Fibroblast of pulmonary artery (primary cell): ENCODE results near the gene MAGI2.

Source experiments
- DNase-seq: peaks from one replicate; pipeline ENCODE4 v3.0.0-alpha.2; 2010; ENCODE audit warnings: low read depth
- H3K4me3 ChIP-seq: replicated peaks from 2 replicates; pipeline ENCODE4 v1.5.1; 2011; ENCODE audit warnings: low read depth, mild to moderate bottlenecking, control low read depth, low read length, moderate library complexity
- TF ChIP-seq, protein P1 (sequence below): IDR thresholded peaks from 2 replicates; pipeline ENCODE4 v1.5.1; 2011; ENCODE audit warnings: mild to moderate bottlenecking, control low read depth, low read length, inconsistent platforms; ENCODE audit errors: missing control alignments

MAGI2 gene

GRCh38 chr7:78499283-78499682, 954.2 kb downstream of the MAGI2 start:
- DNase-seq = no peak
- TF ChIP-seq, protein P1, sequence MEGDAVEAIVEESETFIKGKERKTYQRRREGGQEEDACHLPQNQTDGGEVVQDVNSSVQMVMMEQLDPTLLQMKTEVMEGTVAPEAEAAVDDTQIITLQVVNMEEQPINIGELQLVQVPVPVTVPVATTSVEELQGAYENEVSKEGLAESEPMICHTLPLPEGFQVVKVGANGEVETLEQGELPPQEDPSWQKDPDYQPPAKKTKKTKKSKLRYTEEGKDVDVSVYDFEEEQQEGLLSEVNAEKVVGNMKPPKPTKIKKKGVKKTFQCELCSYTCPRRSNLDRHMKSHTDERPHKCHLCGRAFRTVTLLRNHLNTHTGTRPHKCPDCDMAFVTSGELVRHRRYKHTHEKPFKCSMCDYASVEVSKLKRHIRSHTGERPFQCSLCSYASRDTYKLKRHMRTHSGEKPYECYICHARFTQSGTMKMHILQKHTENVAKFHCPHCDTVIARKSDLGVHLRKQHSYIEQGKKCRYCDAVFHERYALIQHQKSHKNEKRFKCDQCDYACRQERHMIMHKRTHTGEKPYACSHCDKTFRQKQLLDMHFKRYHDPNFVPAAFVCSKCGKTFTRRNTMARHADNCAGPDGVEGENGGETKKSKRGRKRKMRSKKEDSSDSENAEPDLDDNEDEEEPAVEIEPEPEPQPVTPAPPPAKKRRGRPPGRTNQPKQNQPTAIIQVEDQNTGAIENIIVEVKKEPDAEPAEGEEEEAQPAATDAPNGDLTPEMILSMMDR = no peak
- H3K4me3 ChIP-seq = no peak overlapping the region

DNA sequence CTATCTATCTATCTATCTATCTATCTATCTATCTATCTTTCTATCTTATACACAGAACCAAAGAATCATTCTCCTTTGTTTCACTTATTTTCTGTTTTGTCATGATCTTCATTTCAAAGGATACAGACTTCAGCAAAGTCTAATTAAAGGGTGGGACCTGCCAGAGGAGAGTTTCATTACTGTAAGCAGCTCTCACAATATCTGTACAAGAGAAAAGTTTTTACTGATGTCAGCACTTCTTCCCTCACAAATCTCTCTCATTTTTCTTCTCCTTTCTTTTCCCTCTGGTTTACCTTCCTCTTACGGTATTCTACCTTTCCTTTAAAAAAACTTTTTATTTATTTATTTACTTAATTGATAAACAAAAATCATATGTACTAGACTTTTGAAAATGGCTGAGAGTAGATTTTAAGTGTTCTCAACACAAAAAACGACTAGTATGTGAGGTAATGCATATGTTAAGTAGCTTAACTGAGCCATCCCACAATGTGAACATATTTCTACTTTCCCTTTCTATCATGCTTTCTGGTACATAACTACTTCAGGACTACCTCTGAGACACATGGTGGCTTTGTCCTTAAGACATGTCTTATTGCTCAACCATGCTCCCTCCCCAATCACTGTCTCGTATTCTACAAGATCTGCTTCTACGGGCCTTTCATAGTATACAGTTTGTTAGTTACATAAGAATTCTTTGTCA, 955.6 kb downstream of the MAGI2 start:
- no peak overlapping the region for H3K4me3 ChIP-seq
- DNase-seq = no peak
- TF ChIP-seq, protein P1 = no peak

DNA sequence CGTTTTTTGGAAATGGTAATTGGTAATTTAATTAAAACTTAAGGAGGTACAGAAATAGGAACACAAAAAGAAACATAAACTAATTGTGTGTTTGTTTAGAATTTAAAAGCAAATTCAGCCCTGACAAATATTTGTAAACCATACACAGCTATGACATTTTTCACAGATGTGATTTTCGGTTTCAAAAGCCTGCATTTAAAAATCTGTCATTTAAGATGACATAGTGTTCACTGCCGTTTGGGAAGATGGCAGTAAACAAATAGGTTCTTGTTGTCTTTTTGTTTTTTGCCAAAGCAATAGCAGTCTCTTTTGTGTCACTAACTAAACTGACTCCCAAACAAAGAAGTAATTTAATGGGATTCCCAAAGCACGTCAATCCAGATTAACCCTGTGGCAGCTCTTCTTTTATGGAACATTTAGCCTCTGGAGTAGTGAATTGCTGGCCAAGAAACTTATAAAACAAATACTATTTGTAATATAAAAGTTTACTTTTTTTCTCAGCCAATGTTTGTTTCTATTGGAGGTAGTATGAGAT, 957.3 kb downstream of the MAGI2 start:
- TF ChIP-seq, protein P1 = no peak
- DNase-seq = no peak

DNA sequence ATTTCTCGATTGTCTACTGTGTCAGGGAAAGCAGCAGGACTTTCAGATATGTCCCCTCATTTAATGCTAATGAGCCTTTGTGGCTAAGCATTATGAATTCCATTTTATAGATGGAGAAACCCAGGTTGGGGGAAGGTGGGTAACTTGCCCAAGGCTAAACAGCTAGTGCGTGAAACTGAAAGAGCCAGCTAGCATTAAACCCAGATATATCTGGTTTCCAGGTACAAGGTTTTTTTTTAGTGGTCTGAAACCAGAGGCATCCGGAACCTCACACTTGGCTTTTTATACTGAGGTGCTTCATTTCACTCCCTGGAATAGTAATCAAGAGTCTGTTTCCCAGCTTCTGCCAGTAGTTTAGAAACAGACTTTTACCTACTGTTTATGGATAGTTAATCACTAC, 960.1 kb downstream of the MAGI2 start:
- TF ChIP-seq, protein P1 = no peak
- no peak for DNase-seq

More for the DNA sequence above, 957.3 kb downstream of the MAGI2 start:
- H3K4me3 ChIP-seq = no peak overlapping the region

DNA sequence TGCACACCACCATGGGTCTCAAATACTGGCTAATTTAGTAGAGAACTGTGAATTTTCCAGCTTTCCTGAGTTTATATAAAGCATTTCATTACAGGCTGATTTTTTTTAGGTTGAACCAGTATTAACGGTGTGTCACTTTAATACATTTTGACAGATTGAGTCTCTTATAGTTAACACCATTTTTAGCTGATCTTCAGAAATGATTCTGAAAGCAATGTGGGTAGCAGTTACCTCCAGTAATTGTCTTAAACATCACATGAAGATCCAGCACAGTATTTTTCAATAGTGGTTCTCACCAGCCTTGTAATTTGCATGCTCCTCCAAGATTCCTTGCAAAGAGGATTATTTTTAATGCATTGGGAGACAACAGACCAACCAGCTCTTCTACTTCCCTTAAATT, 961.3 kb downstream of the MAGI2 start:
- no peak for DNase-seq
- no peak overlapping the region for H3K4me3 ChIP-seq
- TF ChIP-seq, protein P1 = no peak

More for the DNA sequence above, 960.1 kb downstream of the MAGI2 start:
- no peak overlapping the region for H3K4me3 ChIP-seq

DNA sequence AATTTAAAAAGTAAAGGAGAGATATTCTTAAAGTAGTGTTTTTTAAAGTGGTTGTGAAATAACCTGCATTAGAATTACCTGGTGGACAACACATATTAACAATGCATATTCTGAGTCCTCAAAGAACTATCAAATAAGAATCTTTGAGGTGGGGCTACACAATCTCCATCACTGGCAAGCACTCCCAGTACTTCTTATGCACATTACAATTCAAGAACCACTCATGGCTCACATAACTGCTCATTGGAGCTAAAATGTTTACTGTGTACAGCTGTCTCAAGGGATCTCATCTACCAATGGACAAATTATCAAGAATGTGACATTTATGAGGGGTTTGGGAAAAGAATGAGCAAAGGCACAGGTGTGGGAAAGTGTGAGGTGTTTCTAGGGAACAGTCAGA, 962.9 kb downstream of the MAGI2 start:
- no peak for DNase-seq
- TF ChIP-seq, protein P1 = no peak
- H3K4me3 ChIP-seq = no peak overlapping the region
